Fibroblast of mammary gland (primary cell): ENCODE data around the gene FBXO40.

ENCODE experiments used
- DNase-seq: peaks from one replicate; pipeline ENCODE4 v3.0.0-alpha.2; 2010; ENCODE audit warnings: low read depth
- H3K4me3 ChIP-seq: 2 replicates; pipeline ENCODE4 v1.5.1; 2011; ENCODE audit warnings: low read depth, mild to moderate bottlenecking, low read length, moderate library complexity; ENCODE audit not compliant: control insufficient read depth
- CTCF ChIP-seq: conservative IDR thresholded peaks from 2 replicates; pipeline ENCODE4 v1.5.1; 2011; ENCODE audit warnings: low read depth, low read length, inconsistent platforms; ENCODE audit not compliant: control insufficient read depth, insufficient read depth

FBXO40 gene

DNA sequence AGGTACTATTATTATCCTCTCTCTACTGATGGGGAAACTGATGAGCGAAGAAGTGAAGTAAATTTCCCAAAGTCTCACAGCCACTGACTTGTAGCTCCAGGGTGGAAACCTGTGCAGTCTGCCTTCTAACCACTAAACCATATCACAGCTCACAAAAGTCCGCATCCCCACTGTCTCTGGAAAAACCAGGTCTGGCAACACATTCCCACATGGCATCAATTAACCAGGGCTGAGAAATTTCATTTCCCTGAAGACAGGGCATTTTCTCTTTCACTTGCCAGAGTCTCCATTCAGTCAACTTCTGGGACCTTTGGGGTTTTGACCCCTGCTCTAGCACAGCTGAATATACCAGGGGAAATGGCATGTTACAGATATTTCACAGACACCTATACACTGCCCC lies 26.5 kb downstream of the FBXO40 start:
- TF ChIP-seq CTCF = no peak
- H3K4me3 ChIP-seq = no peak overlapping the region
- no peak for DNase-seq

DNA sequence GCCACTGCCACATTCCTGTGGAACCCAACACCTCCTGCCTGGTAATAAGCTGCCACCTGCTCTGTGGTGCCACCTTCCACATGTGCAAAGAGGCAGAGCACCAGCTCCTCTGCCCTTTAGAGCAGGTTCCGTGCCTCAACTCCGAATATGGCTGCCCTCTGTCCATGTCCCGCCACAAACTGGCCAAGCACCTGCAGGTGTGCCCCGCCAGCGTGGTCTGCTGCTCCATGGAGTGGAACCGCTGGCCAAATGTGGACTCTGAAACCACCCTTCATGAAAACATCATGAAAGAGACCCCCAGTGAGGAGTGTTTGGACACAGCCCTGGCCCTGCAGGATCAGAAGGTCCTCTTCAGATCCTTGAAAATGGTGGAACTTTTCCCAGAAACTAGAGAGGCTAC lies 28.3 kb downstream of the FBXO40 start:
- no peak for TF ChIP-seq CTCF
- DNase-seq = no peak
- H3K4me3 ChIP-seq = no peak overlapping the region

GRCh38 chr3:121624147-121624899 lies 31.1 kb downstream of the FBXO40 start:
- H3K4me3 ChIP-seq = no peak overlapping the region
- no peak for DNase-seq
- TF ChIP-seq CTCF = no peak

GRCh38 chr3:121626495-121626894 lies 33.3 kb downstream of the FBXO40 start:
- DNase-seq = no peak
- H3K4me3 ChIP-seq = no peak overlapping the region
- no peak for TF ChIP-seq CTCF

DNA sequence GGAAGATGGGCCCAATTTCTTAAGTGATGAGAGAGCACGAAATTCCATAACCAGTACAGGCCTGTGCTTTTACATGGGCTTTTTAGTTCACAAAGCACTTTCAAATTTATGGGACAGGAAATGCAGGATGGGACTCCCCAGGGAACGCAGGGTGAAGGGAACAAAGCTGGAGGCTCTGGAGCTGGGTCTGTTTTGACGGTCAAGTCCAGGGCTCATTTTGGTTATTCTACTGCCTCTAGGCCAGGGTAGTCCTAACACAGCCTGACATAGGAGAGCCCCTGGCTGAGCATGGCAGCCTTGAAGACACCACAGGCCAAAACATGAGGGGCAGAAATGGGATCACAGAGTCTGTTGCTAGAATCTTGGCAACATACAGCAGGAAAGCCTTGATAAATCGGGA lies 34.0 kb downstream of the FBXO40 start:
- TF ChIP-seq CTCF = no peak
- no peak for DNase-seq
- H3K4me3 ChIP-seq = no peak overlapping the region

GRCh38 chr3:121627622-121628021 lies 34.4 kb downstream of the FBXO40 start:
- TF ChIP-seq CTCF = no peak
- no peak for DNase-seq
- H3K4me3 ChIP-seq = no peak overlapping the region
